Fibroblast of the aortic adventitia (primary cell): ENCODE measurements around the gene PIK3R5. TPM values are rescaled to one million over a fixed set of nuclear protein-coding genes. Genes with fewer than 3 reads are reported as not detected.

ENCODE experiments used
- DNase-seq: peaks from one replicate; pipeline ENCODE4 v3.0.0-alpha.2; 2010; ENCODE audit warnings: low read depth
- H3K4me3 ChIP-seq: 2 replicates; pipeline ENCODE4 v1.5.1; 2011; ENCODE audit warnings: low read depth, mild to moderate bottlenecking, control low read depth, low read length, moderate library complexity
- total RNA-seq: library from RNA; depleted of rRNA; stranded (reverse); fragments of >200 nt; gene quantifications from 2 replicates; pipeline ENCODE4 v1.2.3, GENCODE V29; 2012; ENCODE audit warnings: low replicate concordance
- TF ChIP-seq, protein P1 (sequence below): IDR thresholded peaks from 2 replicates; pipeline ENCODE4 v1.5.1; 2011; ENCODE audit warnings: mild to moderate bottlenecking, low read length, control low read depth, inconsistent platforms; ENCODE audit not compliant: insufficient read depth

Gene PIK3R5
- total RNA-seq, 1 donor, result not detected

GRCh38 chr17:8944748-8945147, 20.8 kb downstream of the PIK3R5 start:
- no peak for DNase-seq
- no peak overlapping the region for H3K4me3 ChIP-seq
- TF ChIP-seq, protein P1, sequence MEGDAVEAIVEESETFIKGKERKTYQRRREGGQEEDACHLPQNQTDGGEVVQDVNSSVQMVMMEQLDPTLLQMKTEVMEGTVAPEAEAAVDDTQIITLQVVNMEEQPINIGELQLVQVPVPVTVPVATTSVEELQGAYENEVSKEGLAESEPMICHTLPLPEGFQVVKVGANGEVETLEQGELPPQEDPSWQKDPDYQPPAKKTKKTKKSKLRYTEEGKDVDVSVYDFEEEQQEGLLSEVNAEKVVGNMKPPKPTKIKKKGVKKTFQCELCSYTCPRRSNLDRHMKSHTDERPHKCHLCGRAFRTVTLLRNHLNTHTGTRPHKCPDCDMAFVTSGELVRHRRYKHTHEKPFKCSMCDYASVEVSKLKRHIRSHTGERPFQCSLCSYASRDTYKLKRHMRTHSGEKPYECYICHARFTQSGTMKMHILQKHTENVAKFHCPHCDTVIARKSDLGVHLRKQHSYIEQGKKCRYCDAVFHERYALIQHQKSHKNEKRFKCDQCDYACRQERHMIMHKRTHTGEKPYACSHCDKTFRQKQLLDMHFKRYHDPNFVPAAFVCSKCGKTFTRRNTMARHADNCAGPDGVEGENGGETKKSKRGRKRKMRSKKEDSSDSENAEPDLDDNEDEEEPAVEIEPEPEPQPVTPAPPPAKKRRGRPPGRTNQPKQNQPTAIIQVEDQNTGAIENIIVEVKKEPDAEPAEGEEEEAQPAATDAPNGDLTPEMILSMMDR, result no peak

GRCh38 chr17:8944083-8944482, 21.4 kb downstream of the PIK3R5 start:
- no peak for DNase-seq
- TF ChIP-seq, protein P1, result no peak
- H3K4me3 ChIP-seq, result no peak overlapping the region

DNA sequence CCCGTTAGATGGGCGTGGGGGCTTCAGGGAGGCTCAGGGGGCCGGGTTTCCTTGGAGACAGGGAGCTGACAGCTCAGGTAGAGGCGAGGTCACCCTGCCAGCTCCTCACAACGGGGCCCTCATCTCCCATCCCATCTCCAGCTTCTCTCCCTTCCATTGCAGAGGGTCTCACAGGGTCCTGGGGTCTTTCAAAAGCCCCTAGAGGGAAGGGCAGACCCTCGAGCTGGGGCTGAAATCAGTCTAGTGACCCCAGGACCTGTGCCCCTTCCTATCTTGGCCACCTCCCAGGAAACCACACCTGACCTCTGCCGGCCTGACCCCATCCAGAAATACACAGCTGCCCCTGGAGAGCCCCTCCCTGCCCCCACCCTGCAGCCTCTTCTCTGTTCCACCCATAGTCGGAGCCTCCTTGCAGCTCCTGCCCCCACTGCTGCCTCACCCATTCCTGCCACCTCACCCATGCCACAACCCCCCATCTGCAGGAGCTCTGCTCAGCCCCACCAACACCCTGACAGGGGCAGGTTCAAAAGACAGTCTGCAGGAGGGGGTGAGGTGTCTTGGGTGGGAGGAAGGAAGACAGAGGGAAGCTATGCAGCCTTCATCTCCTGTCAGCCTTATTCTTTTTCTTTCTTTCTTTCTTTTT, 23.4 kb downstream of the PIK3R5 start:
- TF ChIP-seq, protein P1, result no peak
- no peak overlapping the region for H3K4me3 ChIP-seq
- no peak for DNase-seq

GRCh38 chr17:8941520-8941919, 24.0 kb downstream of the PIK3R5 start:
- DNase-seq, result no peak
- TF ChIP-seq, protein P1, result no peak
- H3K4me3 ChIP-seq, result no peak overlapping the region

DNA sequence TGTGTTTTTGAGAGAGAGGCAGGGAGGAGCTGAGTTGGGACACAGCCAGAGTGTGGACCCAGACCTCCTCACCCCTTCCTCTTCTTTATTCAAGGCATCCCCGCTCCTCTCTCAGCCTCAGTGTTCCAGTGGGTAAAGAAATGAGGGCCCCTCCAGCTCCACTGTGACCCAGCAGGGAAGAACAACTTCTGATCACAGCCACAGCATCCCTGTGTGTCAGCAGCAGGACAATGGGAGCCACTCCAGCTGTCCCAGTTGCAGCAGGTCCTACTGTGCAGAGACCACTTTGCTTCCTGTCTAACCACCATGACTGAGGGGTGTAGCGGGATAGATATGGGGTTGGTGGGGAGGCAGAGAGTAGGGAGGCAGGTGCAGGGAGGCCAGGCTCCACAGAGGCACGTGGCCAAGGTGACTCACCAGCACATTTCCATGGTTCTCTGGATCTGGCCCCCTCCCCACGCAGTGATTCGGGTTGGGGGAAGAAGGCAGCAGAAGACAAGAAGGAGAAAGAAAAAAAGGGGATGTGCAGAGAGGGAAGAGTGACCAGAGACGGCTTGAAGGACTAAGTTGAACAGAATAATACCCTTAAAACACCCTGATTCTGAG, 24.5 kb downstream of the PIK3R5 start:
- TF ChIP-seq, protein P1, result no peak
- H3K4me3 ChIP-seq, result no peak overlapping the region
- no peak for DNase-seq

- H3K4me3 ChIP-seq, result no peak overlapping the region
- TF ChIP-seq, protein P1, result no peak
- no peak for DNase-seq
Observed at GRCh38 chr17:8939496-8940334, 25.8 kb downstream of the PIK3R5 start.
